T-cell (primary cell): Measurements from ENCODE around the gene COA5. TPM values are rescaled to one million over a fixed set of nuclear protein-coding genes. Genes with fewer than 3 reads are reported as not detected.

ENCODE experiments used
- ATAC-seq, 4 experiments: fragments of 200-7000 bp in 3 of 4; fragments of 150-1000 bp in 1 of 4; cut with Tn5 transposase; replicated peaks in 1 of 4; 1 replicate in 3 of 4; 2 replicates in 1 of 4; pipeline ENCODE4 v1.10.0; 2021; ENCODE audit warnings: moderate library complexity in 3 of 4, mild to moderate bottlenecking in 2 of 4, moderate number of reproducible peaks in 1 of 4
- CTCF ChIA-PET, 2 donors: fragments of 300-600 bp; sonication (Branson Sonifier 250); formaldehyde crosslinking; loops; one replicate each; lab custom pipeline; 2022; ENCODE audit warnings: antibody characterized with exemption in 2 of 2; lab: Charles Lee
- POLR2A ChIA-PET, 2 donors: fragments of 300-600 bp; sonication (Branson Sonifier 250); formaldehyde crosslinking; loops; one replicate each; lab custom pipeline; 2022; ENCODE audit warnings: antibody characterized with exemption in 2 of 2; lab: Charles Lee
- DNase-seq, 35 experiments: peaks; one replicate each; pipeline versions ENCODE4 v3.0.0 to v3.0.0-alpha.2; 2013 to 2023
- H3K27ac ChIP-seq: one replicate; pipeline ENCODE4 v1.5.1; 2013; ENCODE audit warnings: low read length
- H3K27me3 ChIP-seq, 2 experiments: replicated peaks in 1 of 2; 1 replicate in 1 of 2; 2 replicates in 1 of 2; pipeline versions ENCODE4 v1.6.1 to v1.7.0; 2013; ENCODE audit warnings: low read length in 1 of 2, mixed read lengths in 1 of 2; ENCODE audit not compliant: control insufficient read depth in 2 of 2, insufficient read depth in 2 of 2; ENCODE audit errors: extremely low read depth in 1 of 2
- H3K36me3 ChIP-seq, 2 donors: 1 replicate in 1 of 2; 2 replicates in 1 of 2; pipeline versions ENCODE4 v1.6.1 to v1.7.0; 2013; ENCODE audit warnings: low read length in 1 of 2; ENCODE audit not compliant: control insufficient read depth in 2 of 2, insufficient read depth in 1 of 2; ENCODE audit errors: extremely low read depth in 1 of 2
- H3K4me1 ChIP-seq, 2 experiments: 1 replicate in 1 of 2; 2 replicates in 1 of 2; pipeline versions ENCODE4 v1.6.1 to v1.7.0; 2013; ENCODE audit warnings: low read length in 2 of 2, mixed read lengths in 1 of 2; ENCODE audit not compliant: insufficient read depth in 2 of 2, control insufficient read depth in 1 of 2; ENCODE audit errors: extremely low read depth in 1 of 2
- H3K4me3 ChIP-seq, 2 donors: 1 replicate in 1 of 2; 2 replicates in 1 of 2; pipeline versions ENCODE4 v1.5.1 to v1.7.0; 2013; ENCODE audit warnings: mild to moderate bottlenecking in 2 of 2, low read length in 1 of 2, moderate library complexity in 1 of 2; ENCODE audit not compliant: control insufficient read depth in 1 of 2; ENCODE audit errors: extremely low read depth in 1 of 2
- H3K9me3 ChIP-seq: 2 replicates; pipeline ENCODE4 v1.7.0; 2013
- H3K27ac Mint-ChIP-seq, 2 donors: one replicate each; pipeline ENCODE4 v1.8.0; 2020 to 2021; ENCODE audit warnings: mild to moderate bottlenecking in 2 of 2, mixed read lengths in 2 of 2
- H3K27me3 Mint-ChIP-seq, 2 donors: one replicate each; pipeline ENCODE4 v1.8.0; 2021 to 2022; ENCODE audit warnings: mixed read lengths in 2 of 2
- H3K36me3 Mint-ChIP-seq: one replicate; pipeline ENCODE4 v1.8.0; 2021; ENCODE audit warnings: mixed read lengths
- H3K4me1 Mint-ChIP-seq, 3 donors: one replicate each; pipeline ENCODE4 v1.8.0; 2020 to 2022; ENCODE audit warnings: mixed read lengths in 3 of 3, mild to moderate bottlenecking in 1 of 3
- H3K4me3 Mint-ChIP-seq, 3 donors: one replicate each; pipeline ENCODE4 v1.8.0; 2020 to 2022; ENCODE audit warnings: mild to moderate bottlenecking in 3 of 3, mixed read lengths in 3 of 3, moderate library complexity in 3 of 3
- H3K9me3 Mint-ChIP-seq, 3 donors: one replicate each; pipeline ENCODE4 v1.8.0; 2020 to 2022; ENCODE audit warnings: mixed read lengths in 3 of 3
- WGBS: methylation state at CpG from one replicate; pipeline ENCODE4 v1.1.5; 2013; ENCODE audit warnings: missing lambda C conversion rate; ENCODE audit not compliant: insufficient coverage; 5-methylcytosine and 5-hydroxymethylcytosine counted together
- total RNA-seq, 35 experiments: library from RNA in 6 of 35; stranded (reverse) in 6 of 35; fragments of 120-200 nt in 1 of 35; gene quantifications; one replicate each; pipeline versions ENCODE4 v1.2.1 to v1.2.4 and lab custom pipeline; 2013 to 2026

COA5 gene
- total RNA-seq, 5 donors from 2014 or later (not counting 1 experiment from before 2014, with no cell fraction given): 24.6 to 45.8 (median 39.9) TPM

GRCh38 chr2:98569197-98569793 is 39.0 kb downstream of the COA5 start:
- H3K27ac Mint-ChIP-seq: peak overlapping the region; percentile 65 to 74
- WGBS: 88% methylated on average over 11 of the region's 19 CpGs
- POLR2A ChIA-PET: no interaction called here

DNA sequence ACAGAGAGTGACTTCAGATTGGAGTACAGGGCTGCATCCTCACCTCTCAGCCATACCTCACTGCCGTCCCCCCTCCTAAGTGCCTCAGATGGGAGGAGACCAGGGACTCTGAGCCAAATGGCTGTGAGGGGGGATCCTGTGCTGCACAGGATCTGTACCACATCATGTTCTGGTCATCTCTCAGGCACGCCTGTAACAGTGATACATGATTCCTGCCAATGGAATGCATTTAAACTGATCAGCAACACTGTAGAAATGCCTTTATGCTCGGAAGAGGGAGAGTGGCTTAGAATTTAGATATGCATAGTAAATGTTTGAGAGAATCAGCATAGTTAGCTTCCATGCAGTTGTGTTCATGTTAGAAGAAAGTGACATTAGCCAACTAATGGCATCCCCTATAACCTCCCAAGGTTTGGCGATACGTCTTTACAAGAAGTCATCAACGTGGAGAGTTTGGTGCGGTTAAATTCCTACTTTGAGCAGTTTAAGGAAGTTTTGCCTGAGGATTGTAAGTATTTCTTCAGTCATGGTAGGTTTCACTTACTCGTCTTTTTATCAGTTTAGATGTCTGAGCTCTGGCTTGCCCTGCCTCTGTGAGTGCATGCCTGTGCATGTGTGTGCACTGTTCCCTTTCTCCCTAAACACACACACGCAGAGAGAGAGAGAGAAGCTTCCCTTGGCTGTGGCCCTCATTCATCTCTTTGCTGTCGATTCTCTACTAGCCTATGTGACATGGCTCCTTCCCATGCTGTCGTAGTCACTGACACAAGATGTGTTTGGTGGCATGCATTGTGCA is 40.0 kb downstream of the COA5 start:
- no peak for ATAC-seq
- Histone ChIP-seq H3K27ac (no peak overlapping the region), H3K9me3 (no peaks in the 10 kb centered on the region), H3K27me3 (no peaks in the 10 kb centered on the region), H3K4me1 (no peaks in the 10 kb centered on the region), H3K36me3 (peaks cover 45 to 100% of the 10 kb centered on the region in 2 donors), H3K4me3 (no peak overlapping the region)
- peak overlapping the region in 1 of 2 donors; percentile 46 for H3K27ac Mint-ChIP-seq
- ChIA-PET POLR2A (interaction anchor here in 1 of 2 donors (0.6 kb wide), 1 partner anchor 251 kb away, joined by 3 read pairs; no protein-coding TSS in a partner anchor), CTCF (interaction anchor here in 1 of 2 donors (0.6 kb wide), 1 partner anchor 269 kb away, joined by 4 read pairs; no protein-coding TSS in a partner anchor)
- peaks cover 0 to 14% (median 0%) of the 10 kb centered on the region in 3 donors for H3K4me1 Mint-ChIP-seq
- no peak overlapping the region for H3K4me3 Mint-ChIP-seq
- peaks cover 58% of the 10 kb centered on the region for H3K36me3 Mint-ChIP-seq
- no peak for DNase-seq
- H3K9me3 Mint-ChIP-seq: no peaks in the 10 kb centered on the region
- WGBS: no CpG with 5 or more reads among the region's 11 CpGs
- H3K27me3 Mint-ChIP-seq: no peaks in the 10 kb centered on the region

More at GRCh38 chr2:98569197-98569793, 39.0 kb downstream of the COA5 start:
- Histone ChIP-seq H3K4me1 (no peaks in the 10 kb centered on the region), H3K9me3 (no peaks in the 10 kb centered on the region), H3K27me3 (no peaks in the 10 kb centered on the region), H3K27ac (no peak overlapping the region), H3K4me3 (no peak overlapping the region), H3K36me3 (peaks cover 46 to 100% of the 10 kb centered on the region in 2 donors)
- Mint-ChIP-seq H3K9me3 (no peaks in the 10 kb centered on the region), H3K36me3 (peaks cover 64% of the 10 kb centered on the region), H3K4me1 (peaks cover 0 to 14% (median 0%) of the 10 kb centered on the region in 3 donors), H3K27me3 (no peaks in the 10 kb centered on the region), H3K4me3 (no peak overlapping the region)
- CTCF ChIA-PET: interaction anchor here (0.6 to 0.7 kb wide), 2 partner anchors 268 to 497 kb away, joined by 3 to 4 read pairs; no protein-coding TSS in a partner anchor
- DNase-seq: peak; percentile 23 to 80 (median 64)
- ATAC-seq: peak; percentile 69 to 86 (median 74)

GRCh38 chr2:98565941-98566340 is 42.4 kb downstream of the COA5 start:
- no peaks in the 10 kb centered on the region for H3K27me3 Mint-ChIP-seq
- ATAC-seq (no peak), DNase-seq (no peak)
- CTCF ChIA-PET: interaction anchor here in 1 of 2 donors (0.7 kb wide), 1 partner anchor 883 kb away, joined by 3 read pairs; no protein-coding TSS in a partner anchor
- peaks cover 62% of the 10 kb centered on the region for H3K36me3 Mint-ChIP-seq
- H3K9me3 Mint-ChIP-seq: no peaks in the 10 kb centered on the region
- H3K4me3 Mint-ChIP-seq: no peak overlapping the region
- peaks cover 0 to 14% (median 0%) of the 10 kb centered on the region in 3 donors for H3K4me1 Mint-ChIP-seq
- H3K4me1 ChIP-seq: no peaks in the 10 kb centered on the region
- peaks cover 41 to 94% of the 10 kb centered on the region in 2 donors for H3K36me3 ChIP-seq
- no peak overlapping the region for H3K27ac ChIP-seq
- no peaks in the 10 kb centered on the region for H3K27me3 ChIP-seq
- 97% methylated on average over 19 of the region's 19 CpGs for WGBS
- no peak overlapping the region for H3K4me3 ChIP-seq
- POLR2A ChIA-PET: no interaction called here
- H3K9me3 ChIP-seq: no peaks in the 10 kb centered on the region
- H3K27ac Mint-ChIP-seq: peak overlapping the region in 1 of 2 donors; percentile 31

DNA sequence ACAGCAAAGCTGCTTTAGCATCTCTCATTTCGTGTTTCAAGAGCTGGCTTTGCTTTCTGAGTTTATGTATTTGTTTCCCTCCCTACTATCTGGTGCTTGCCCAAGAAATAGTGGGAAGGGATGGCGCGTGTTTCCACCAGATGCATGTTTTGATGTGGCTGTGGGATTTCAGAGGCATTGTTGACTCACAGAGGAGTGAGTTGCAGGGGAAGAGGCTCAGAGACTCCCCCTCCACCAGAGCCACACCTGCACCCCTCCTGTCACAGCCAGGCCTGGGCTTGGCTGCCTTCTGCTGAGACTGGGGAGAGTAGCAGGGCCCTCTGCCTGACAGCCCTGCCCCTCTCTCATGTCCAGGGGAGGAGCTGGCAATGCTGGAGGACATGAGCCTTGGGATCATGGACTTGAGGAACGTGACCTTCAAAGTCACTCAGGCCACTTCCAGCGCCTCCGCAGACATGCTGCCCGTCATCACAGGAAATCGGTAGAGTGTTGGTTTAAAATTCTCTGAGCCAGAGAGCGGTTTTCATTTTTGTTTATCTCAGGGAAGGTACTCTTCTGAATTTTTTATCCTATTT is 42.9 kb downstream of the COA5 start:
- Histone ChIP-seq H3K4me1 (no peaks in the 10 kb centered on the region), H3K27me3 (no peaks in the 10 kb centered on the region), H3K9me3 (no peaks in the 10 kb centered on the region), H3K27ac (no peak overlapping the region), H3K36me3 (peaks cover 44 to 94% of the 10 kb centered on the region in 2 donors), H3K4me3 (no peak overlapping the region)
- ATAC-seq (no peak), DNase-seq (no peak)
- no peaks in the 10 kb centered on the region for H3K27me3 Mint-ChIP-seq
- H3K9me3 Mint-ChIP-seq: no peaks in the 10 kb centered on the region
- H3K4me3 Mint-ChIP-seq: no peak overlapping the region
- H3K27ac Mint-ChIP-seq: peak overlapping the region in 1 of 2 donors; percentile 39
- POLR2A ChIA-PET: no interaction called here
- H3K4me1 Mint-ChIP-seq: peaks cover 0 to 14% (median 0%) of the 10 kb centered on the region in 3 donors
- CTCF ChIA-PET: interaction anchor here in 1 of 2 donors (0.7 kb wide), 1 partner anchor 882 kb away, joined by 3 read pairs; no protein-coding TSS in a partner anchor
- peaks cover 60% of the 10 kb centered on the region for H3K36me3 Mint-ChIP-seq
- WGBS: 65% methylated on average over 2 of the region's 9 CpGs

DNA sequence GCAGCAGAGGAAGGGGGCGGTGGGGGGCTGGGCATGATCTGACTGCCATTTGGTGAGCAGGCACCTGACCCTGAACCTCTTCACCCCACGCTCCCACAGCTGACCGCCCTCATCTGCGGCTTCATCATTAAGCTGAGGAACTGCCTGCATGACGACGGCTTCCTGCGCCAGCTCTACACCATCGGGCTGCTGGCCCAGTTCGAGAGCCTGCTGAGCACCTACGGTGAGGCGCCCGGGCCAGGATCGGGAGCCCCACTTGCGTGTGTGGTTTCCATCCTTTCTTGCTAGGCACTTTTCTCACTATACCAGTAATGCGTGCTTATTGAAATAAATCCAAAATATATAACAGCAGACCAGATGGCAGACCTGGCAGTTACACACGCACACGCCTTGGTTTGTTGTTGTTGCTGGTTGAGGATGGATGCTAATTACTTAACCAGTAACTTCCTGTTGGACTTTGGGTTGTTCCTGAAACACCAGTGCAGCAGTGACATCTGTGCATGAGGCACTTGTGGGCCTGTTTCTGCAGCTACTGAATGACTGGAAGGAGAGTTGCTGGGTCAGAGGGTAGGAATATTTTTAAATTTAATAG is 43.7 kb downstream of the COA5 start:
- Mint-ChIP-seq H3K36me3 (peaks cover 60% of the 10 kb centered on the region), H3K4me3 (no peak overlapping the region), H3K27ac (no peak overlapping the region), H3K27me3 (no peaks in the 10 kb centered on the region), H3K4me1 (peaks cover 3 to 8% (median 3%) of the 10 kb centered on the region in 3 donors), H3K9me3 (no peaks in the 10 kb centered on the region)
- Histone ChIP-seq H3K4me1 (no peaks in the 10 kb centered on the region), H3K27ac (no peak overlapping the region), H3K9me3 (no peaks in the 10 kb centered on the region), H3K36me3 (peaks cover 45 to 93% of the 10 kb centered on the region in 2 donors), H3K27me3 (no peaks in the 10 kb centered on the region), H3K4me3 (no peak overlapping the region)
- ATAC-seq (no peak), DNase-seq (no peak)
- ChIA-PET POLR2A (interaction anchor here (0.5 to 0.7 kb wide), 2 partner anchors 88 to 120 kb away, joined by 3 to 6 read pairs; no protein-coding TSS in a partner anchor), CTCF (no interaction called here)
- WGBS: 85% methylated on average over 10 of the region's 17 CpGs
